HG02981 (cell line): ENCODE measurements around the gene SLC2A3.
"Not testable (repeated sequence)": the region's sequence is repeated elsewhere in the genome, so short reads cannot be mapped to it uniquely, and the experiment has no call there.

Experiments
- ATAC-seq: cut with Tn5 transposase; IDR thresholded peaks from one replicate; pipeline ENCODE4 v1.9.1; 2021; ENCODE audit warnings: mild to moderate bottlenecking, moderate library complexity; ENCODE audit not compliant: unreplicated experiment

The SLC2A3 gene

DNA sequence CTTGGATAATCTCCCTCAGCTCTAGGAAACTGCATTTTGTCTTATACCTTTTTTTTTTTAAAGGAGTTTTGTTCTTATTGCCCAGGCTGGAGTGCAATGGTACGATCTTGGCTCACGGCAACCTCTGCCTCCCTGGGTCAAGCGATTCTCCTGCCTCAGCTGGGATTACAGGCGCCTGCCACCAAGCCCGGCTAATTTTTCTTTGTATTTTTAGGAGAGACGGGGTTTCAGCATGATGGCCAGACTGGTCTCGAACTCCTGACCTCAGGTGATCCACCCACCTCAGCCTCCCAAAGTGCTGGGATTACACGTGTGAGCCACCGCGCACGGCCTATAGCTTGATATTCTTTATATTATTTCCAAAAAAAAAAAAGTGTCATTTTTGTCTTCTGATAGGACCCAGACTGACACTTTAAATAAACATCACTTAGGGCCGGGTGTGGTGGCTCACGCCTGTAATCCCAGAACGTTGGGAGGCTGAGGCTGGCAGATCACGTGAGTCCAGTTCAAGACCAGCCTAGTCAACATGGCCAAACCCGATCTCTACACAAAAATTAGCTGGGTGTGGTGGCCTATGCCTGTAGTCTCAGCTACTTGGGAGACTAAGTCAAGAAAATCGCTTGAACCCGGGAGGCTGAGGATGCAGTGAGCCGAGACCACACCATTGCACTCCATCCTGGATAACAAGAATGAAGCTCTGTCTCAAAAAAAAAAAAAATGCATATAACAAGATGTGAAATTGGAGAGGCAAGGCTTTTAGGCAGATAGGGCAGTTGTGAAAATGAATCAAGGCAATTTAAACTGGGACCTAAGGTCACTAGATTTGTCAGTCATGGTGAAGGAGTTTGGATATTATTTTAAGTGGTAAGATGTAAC, 18.4 kb downstream of the SLC2A3 start:
- no peak for ATAC-seq

DNA sequence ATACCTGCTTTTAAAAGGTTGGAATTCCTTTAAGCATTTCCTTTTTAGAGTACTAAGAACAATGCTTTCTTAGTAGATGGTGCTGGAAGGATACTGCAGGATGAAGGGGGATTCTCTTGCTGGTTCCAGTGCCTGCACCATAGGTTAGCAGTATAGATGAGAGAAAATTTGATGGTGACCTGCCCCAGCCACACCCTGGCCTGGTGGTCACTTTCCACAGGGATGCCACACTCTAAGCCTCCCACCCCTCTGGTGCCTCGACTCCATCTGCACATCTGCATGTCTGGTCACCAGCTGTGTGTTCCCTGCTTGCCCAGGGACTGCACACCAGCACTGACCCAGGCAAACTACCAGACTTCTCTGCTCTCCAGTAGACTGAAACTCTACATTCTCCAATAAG, 19.1 kb downstream of the SLC2A3 start:
- no peak for ATAC-seq

DNA sequence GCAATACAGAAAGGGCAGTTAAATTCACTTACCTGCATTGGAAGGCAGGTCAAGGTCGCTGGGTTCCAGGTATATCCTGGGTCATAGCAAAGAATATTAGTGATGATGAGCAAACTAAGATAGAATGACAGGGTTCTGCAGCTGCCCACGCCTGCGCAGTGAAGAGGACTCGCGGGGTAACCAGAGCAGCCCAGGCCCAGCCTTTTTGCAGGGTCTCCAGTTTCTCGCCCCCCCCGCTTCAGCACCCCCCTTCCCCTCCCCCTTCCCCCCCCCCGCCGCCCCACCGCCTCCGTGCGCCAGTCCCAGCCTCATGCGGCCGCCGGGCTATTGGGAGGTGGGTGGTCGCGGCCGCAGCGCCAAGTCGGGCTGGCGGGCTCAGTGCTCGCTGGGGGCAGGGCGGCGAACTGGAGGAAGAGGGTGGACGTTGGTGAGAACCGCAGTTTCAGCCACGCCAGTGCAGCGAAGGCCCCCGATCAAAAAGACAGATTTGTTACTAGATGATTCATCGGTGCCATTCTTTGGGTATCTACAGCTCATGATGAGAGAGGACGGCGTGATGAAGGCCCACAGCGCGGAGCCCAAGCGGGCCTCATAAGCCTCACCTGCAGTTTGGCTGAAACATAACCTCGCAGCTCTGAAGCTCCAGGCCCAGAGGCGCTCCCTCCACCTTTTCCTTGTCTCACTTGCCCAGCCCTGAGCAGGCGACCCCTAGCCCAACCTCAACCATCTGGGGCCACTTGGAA, 20.2 kb downstream of the SLC2A3 start:
- no peak for ATAC-seq

DNA sequence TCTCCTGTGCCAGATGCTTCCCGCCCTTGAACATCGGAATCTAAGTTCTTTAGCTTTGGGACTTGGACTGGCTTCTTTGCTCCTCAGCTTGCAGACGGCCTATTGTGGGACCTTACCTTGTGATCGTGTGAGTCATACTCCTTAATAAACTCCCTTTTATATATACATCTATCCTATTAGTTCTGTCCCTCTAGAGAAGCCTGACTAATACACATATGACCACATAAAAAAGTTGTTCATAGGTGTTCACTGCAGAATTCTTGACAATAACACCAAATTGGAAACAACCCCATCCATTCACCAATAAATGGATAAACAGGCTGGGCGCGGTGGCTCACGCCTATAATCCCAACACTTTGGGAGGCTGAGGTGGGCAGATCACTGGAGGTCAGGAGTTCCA, 25.9 kb downstream of the SLC2A3 start:
- not testable (repeated sequence) for ATAC-seq

DNA sequence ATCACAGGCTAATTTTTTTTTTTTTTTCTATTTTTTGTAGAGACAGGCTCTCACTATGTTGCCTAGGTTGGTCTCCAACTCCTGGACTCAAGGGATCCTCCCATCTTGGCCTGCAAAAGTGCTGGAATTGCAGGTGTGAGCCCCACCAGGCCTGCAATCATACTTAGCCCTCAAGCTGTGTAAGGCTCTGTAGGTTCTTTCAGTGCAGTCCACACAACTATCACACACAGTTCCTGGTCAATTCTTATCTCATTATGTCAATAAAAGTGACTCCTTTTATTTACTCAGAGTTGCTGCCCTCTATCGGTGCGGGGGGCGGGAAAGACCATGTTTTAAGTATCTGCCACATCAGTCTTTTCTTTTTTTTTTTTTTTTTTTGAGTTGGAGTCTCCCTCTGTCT, 29.0 kb downstream of the SLC2A3 start:
- ATAC-seq: no peak

DNA sequence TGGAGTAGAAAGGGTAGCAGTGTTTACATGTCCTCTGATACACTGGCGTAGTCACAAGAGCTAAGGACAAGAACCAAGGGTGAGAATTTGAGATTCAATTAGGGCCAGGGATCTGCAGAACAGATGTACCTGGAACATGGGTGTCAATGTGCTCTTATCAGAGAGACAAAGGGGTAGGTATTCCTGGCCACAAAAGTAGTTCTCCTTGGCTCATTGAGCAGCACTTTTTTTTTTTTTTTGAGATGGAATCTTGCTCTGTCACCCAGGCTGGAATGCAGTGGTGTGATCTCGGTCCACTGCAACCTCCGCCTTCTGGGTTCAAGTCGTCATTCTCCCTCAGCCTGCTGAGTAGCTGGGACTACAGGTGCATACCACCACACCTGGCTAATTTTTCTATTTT, 29.7 kb downstream of the SLC2A3 start:
- ATAC-seq: not testable (repeated sequence)

DNA sequence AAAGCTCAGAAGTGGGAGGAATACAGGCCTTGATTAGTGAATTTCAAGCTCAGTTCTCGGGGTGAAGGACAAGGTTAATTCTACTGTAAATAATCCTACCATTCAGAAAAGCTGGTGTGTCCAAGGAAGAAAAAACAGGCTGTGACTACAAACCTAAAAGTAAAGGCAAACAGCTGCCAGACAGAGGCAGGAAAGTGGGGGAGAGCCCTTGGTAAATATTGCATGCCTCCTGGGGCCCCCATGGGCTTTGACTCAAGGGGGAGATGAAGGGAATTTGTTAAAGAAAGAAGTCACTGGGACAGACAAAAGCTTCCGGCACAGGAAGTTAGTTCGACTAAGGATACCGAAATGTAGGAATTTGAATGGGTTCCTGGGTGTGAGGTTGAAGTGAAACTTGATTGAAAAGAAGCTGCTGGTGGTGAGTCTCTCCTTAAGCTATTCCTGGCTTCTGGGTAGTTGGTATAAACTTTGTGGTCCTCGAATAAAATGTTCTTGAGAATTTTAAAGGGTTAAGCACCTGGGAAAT, 30.3 kb downstream of the SLC2A3 start:
- ATAC-seq: not testable (repeated sequence)

DNA sequence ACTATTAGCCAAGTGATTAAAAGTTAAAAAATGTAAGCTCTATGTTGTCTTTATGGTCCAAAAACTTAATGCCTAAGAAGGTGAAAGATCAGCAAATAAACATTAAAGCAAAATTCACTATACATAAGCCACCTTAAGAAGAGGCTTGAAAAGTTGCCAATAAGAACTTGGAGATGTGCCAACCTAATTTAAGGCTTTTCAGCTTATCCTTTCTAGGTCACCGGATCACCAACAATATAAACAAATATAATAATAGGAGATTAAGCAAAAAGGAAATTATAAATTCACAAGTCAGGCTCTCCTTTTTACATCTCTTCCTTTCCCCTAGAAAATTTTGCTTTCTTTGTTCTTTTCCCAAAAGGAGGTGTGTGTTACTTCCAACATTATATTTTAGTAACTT, 30.9 kb downstream of the SLC2A3 start:
- no peak for ATAC-seq

DNA sequence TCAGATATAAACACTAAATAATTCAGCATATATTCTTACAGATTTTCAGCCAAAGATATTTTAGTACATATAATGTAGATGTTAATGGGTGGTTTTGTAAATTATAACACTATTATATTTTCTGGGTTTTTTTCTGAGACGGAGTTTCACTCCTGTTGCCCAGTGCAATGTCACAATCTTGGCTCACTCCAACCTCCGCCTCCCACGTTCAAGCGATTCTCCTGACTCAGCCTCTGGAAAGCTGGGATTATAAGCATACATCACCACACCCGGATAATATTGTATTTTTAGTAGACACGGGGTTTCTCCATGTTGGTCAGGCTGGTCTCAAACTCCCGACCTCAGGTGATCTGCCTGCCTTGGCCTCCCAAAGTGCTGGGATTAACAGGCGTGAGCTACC, 33.6 kb downstream of the SLC2A3 start:
- not testable (repeated sequence) for ATAC-seq

DNA sequence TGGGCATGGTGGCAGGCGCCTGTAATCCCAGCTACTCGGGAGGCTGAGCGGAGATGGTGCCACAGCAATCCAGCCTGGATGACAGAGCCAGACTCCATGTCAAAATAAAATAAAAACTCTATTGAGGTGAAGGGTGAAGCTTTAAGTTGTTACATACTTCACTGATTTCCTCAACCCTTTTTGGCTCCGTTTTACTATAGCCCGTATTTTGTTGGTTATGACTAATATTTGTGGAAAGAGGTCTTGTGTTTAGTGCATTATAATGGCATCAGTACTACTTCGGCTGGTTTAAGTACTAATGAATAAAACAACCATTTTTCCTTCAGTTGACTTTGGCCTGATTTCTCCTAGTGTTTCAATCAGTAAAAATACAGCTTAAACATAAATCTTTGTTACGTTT, 36.2 kb downstream of the SLC2A3 start:
- ATAC-seq: no peak

DNA sequence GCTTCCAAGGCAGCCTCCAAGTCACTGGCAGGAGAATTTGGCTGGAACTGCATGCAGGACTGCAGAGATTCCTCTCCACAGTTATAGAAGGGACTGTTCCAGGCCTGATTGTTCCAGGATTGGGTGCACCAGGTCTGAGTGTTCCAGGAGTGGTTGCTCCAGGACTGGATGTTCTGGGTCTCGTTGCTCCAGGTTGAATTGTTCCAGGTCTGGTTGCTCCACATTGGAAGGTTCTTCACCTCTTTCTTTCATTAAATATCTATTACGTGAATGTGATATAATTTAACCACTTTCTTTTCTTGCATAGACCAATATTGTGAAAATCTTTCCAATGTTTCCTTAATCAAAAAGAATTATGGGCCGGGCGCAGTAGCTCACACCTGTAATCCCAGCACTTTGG, 39.3 kb downstream of the SLC2A3 start:
- ATAC-seq: not testable (repeated sequence)

DNA sequence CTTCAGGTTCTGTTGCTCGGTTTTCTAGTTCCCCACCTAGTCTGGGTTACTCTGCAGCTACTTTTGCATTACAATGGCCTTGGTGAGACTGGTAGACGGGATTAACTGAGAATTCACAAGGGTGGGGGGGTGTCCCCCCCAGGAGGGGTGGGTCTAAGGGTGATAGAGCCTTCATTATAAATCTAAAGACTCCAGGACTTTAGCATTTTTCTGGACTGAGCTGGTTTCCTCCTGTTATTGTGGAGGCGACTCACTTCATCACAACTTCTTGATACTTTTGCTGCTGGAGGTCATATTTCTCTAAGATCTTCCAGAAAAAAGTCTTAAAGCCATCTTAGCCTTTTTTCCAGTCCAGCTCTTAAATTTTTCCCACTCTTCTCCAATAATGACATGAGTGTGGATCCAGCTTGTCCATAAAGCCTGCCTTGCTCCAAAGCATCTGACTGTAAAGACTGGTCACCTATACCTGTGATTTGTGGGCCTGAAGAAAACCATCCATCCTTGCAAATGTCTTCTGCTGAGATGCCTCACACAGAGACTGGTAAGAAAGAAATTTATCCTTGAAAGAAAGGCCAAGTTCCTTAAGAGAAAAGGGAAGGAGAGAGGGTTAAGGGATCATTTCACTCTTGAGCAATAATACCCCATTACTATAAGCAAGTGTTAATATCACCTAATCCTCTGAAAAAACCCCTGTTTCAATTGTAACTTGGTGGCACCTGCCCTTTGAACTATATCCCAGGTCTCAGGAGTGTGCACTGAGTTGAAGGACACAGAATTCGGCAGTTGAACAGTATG, 43.6 kb downstream of the SLC2A3 start:
- ATAC-seq: no peak

DNA sequence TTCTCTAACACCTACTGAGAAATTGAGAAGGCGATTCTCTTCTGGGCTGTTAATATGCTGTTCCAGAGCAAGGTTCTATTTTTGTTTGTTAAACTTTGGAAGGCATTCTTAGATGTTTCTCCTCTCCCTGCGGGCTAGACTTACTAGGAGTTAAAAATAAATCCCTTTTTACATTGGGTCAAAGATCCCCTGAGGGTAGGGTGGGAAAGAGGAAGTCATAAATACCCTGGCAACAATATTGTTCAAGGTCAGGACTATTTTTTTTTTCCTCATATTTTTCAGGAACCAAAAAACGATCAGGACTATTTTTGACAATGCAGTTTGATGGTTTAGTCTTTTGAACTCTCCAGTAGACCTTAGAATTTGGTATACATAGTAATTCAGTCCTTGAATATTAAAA, 51.3 kb downstream of the SLC2A3 start:
- no peak for ATAC-seq

DNA sequence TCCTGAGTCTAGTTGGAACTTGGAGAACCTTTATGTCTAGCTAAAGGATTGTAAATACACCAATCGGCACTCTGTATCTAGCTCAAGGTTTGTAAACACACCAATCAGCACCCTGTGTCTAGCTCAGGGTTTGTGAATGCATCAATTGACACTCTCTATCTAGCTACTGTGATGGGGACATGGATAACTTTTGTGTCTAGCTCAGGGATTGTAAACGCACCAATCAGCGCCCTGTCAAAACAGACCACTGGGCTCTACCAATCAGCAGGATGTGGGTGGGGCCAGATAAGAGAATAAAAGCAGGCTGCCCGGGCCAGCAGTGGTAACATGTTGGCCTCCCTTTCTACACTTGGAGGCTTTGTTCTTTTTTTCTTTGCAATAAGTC, 54.3 kb downstream of the SLC2A3 start:
- ATAC-seq: not testable (repeated sequence)

DNA sequence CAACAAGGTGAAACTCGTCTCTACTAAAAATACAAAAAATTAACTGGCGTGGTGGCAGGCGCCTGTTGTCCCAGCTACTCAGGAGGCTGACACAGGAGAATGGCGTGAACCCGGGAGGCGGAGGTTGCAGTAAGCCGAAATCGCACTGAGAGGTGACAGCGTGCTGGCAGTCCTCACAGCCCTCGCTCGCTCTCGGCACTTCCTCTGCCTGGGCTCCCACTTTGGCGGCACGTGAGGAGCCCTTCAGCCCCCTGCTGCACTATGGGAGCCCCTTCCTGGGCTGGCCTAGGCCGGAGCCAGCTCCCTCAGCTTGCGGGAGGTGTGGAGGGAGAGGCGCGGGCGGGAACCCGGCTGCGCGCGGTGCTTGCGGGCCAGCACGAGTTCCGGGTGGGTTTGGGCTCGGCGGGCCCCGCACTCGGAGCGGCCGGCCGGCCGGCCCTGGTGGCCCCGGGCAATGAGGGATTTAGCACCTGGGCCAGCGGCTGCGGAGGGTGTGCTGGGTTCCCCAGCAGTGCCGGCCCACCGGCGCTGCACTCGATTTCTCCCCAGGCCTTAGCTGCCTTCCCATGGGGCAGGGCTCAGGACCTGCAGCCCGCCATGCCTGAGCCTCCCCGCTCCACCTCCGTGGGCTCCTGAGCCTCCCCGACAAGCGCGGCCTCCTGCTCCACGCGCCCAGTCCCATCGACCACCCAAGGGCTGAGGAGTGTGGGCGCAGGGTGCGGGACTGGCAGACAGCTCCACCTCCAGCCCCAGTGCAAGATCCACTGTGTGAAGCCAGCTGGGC, 54.8 kb downstream of the SLC2A3 start:
- not testable (repeated sequence) for ATAC-seq

DNA sequence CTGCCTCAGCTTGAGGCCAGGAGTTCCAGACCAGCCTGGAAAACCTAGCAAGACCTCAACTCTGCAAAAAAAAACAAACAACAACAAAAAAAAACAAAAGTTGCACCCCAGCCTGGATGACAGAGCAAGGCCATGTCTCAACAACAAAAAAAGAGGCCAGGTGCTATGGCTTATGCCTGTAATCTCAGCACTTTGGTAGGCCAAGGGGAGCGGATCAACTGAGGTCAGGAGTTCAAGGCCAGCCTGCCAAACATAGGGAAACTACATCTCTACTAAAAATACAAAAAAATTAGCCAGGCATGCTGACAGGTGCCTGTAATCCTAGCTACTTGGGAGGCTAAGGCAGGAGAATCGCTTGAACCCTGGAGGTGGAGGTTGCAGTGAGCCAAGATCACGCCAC, 56.7 kb downstream of the SLC2A3 start:
- no peak for ATAC-seq

DNA sequence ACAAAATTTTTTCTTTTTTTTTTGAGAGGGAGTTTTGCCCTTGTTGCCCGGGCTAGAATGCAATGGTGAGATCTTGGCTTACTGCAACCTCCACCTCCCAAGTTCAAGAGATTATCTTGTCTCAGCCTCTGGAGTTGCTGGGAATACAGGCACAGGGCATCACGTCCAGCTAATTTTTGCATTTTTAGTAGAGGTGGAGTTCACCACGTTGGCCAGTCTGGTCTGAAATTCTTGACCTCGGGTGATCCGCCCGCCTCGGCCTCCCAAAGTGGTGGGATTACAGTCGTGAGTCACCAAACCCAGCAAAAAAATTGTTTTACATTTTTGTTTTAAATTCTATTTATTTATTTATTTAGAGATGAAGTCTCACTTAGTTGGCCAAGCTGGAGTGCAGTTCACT, 58.6 kb downstream of the SLC2A3 start:
- no peak for ATAC-seq

DNA sequence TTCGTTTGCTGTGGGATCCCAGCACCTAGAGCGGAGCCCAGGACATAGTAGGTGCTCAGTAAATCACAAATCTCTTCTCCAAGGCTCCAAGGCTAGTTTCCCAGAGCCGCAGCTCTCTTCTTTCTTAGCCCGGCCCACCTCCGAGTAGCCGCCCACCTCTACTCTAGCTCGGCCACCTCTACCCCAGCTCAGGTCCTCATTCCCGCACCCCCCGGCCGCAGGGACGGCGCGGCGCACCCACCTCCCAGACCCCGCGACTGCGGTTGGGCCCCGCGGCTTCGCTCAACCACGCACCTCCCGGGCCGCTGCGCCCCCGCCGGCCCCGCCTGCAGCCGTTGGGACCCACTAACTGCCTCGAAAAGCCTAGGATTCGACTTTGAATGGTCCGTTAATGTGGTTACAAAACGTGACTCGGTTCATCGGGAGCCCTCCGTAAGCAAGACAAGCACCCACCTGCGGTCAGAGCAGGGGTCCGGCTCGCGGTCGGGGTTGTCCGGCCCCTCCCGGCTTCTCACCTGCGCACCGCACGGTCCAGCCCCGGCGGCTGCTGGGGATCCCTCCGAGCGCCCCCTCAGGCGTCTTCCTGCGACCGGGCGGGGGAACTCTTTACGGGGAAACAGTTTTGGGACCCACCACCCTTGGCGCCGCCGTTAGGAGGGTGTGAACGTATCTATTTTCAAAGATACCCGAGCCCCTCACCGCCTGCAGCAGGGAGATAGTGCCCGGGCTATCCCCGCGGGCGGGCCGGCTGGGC, 63.2 kb downstream of the SLC2A3 start, which contains the start of gene SLC2A14:
Gene SLC2A14, minus strand, starts transcription at position 350 of the 754 bp plus-strand sequence. CDS start 3,035 bp downstream, outside the sequence.
- ATAC-seq: no peak

DNA sequence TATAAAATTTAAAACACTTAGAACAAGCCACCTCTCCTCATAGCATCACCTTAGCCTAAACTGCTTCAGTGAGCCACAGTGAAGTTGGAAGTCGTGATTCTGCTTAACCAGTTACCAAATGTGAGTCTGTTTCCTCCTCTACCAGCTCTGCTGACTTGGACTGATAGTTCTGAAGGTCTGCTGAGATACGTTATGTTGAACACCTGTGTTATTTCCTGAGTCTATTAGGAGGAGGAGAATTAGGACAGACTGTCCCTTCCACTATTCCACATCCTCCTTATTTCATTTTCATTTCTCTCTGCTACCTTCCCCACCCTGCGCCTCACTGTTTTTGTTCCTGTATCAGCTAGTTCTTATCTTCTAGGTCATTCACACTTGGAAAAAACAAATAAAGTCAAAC, 65.7 kb downstream of the SLC2A3 start:
- no peak for ATAC-seq
